ENCODE results near the gene SCFD2. TPM values are rescaled to one million over a fixed set of nuclear protein-coding genes. Genes with fewer than 3 reads are reported as not detected.

The SCFD2 gene
- total RNA-seq, 1 donor from 2014 or later: 22.8 TPM

- no peak for TF ChIP-seq CTCF (IDR thresholded peaks at IDR 0.05)
- H3K4me3 ChIP-seq: no peak overlapping the region
- no peaks in the 10 kb centered on the region for H3K9me3 ChIP-seq
- no peaks in the 10 kb centered on the region for H3K27me3 ChIP-seq
- no peaks in the 10 kb centered on the region for H3K4me1 ChIP-seq
- H3K36me3 ChIP-seq: no peaks in the 10 kb centered on the region
- H3K27ac ChIP-seq: no peak overlapping the region
- DNase-seq (ENCODE audit: low spot score in 2 of 2): no peak
- intact Hi-C loops (cut with DNase I): no loop called here
These were observed 298.6 kb downstream of the SCFD2 start for GRCh38 chr4:53067125-53067802.

GRCh38 chr4:53066155-53066554, 299.7 kb downstream of the SCFD2 start:
- intact Hi-C loops (cut with DNase I): no loop called here
- Histone ChIP-seq H3K9me3 (no peaks in the 10 kb centered on the region), H3K27me3 (no peaks in the 10 kb centered on the region), H3K4me1 (no peaks in the 10 kb centered on the region), H3K4me3 (no peak overlapping the region), H3K27ac (no peak overlapping the region), H3K36me3 (no peaks in the 10 kb centered on the region)
- no peak for TF ChIP-seq CTCF (IDR thresholded peaks at IDR 0.05)
- no peak for DNase-seq (ENCODE audit: low spot score in 2 of 2)

- H3K27ac ChIP-seq: no peak overlapping the region
- H3K4me1 ChIP-seq: peaks cover 0 to 1% of the 10 kb centered on the region in 2 donors
- no peak for DNase-seq (ENCODE audit: low spot score in 2 of 2)
- H3K36me3 ChIP-seq: no peaks in the 10 kb centered on the region
- intact Hi-C loops (cut with DNase I): no loop called here
- no peaks in the 10 kb centered on the region for H3K27me3 ChIP-seq
- no peak overlapping the region for H3K4me3 ChIP-seq
- no peaks in the 10 kb centered on the region for H3K9me3 ChIP-seq
- TF ChIP-seq CTCF (IDR thresholded peaks at IDR 0.05): no peak
These were observed 301.3 kb downstream of the SCFD2 start for GRCh38 chr4:53064609-53065008.

GRCh38 chr4:53061091-53061850, 304.6 kb downstream of the SCFD2 start:
- no peak overlapping the region for H3K4me3 ChIP-seq
- intact Hi-C loops (cut with DNase I): no loop called here
- no peak for DNase-seq (ENCODE audit: low spot score in 2 of 2)
- H3K4me1 ChIP-seq: peaks cover 0 to 4% of the 10 kb centered on the region in 2 donors
- no peaks in the 10 kb centered on the region for H3K36me3 ChIP-seq
- H3K9me3 ChIP-seq: no peaks in the 10 kb centered on the region
- no peak for TF ChIP-seq CTCF (IDR thresholded peaks at IDR 0.05)
- H3K27ac ChIP-seq: no peak overlapping the region
- H3K27me3 ChIP-seq: no peaks in the 10 kb centered on the region

GRCh38 chr4:53060278-53060677, 305.6 kb downstream of the SCFD2 start:
- Histone ChIP-seq H3K27me3 (no peaks in the 10 kb centered on the region), H3K27ac (no peak overlapping the region), H3K4me3 (no peak overlapping the region), H3K36me3 (no peaks in the 10 kb centered on the region), H3K9me3 (no peaks in the 10 kb centered on the region), H3K4me1 (peaks cover 0 to 9% of the 10 kb centered on the region in 2 donors)
- DNase-seq (ENCODE audit: low spot score in 2 of 2): no peak
- intact Hi-C loops (cut with DNase I): no loop called here
- TF ChIP-seq CTCF (IDR thresholded peaks at IDR 0.05): no peak
